HG03457 (cell line): Measurements from ENCODE around the gene DOK6.

ENCODE experiments used
- ATAC-seq: cut with Tn5 transposase; IDR thresholded peaks from one replicate; pipeline ENCODE4 v1.9.1; 2021; ENCODE audit warnings: moderate number of reproducible peaks; ENCODE audit not compliant: unreplicated experiment

Gene DOK6

GRCh38 chr18:69730664-69731063, 330.0 kb downstream of the DOK6 start:
- ATAC-seq, result no peak

- ATAC-seq, result no peak
These were observed 333.8 kb downstream of the DOK6 start for GRCh38 chr18:69734536-69734935.

GRCh38 chr18:69736730-69737129, 336.0 kb downstream of the DOK6 start:
- ATAC-seq, result no peak

GRCh38 chr18:69737851-69738250, 337.2 kb downstream of the DOK6 start:
- ATAC-seq, result no peak

GRCh38 chr18:69747388-69747787, 346.7 kb downstream of the DOK6 start:
- no peak for ATAC-seq

- no peak for ATAC-seq
These were observed 352.2 kb downstream of the DOK6 start for GRCh38 chr18:69752737-69753380.

- no peak for ATAC-seq
These were observed 353.4 kb downstream of the DOK6 start for GRCh38 chr18:69754108-69754507.

GRCh38 chr18:69755041-69755440, 354.4 kb downstream of the DOK6 start:
- ATAC-seq, result no peak

GRCh38 chr18:69755856-69756496, 355.3 kb downstream of the DOK6 start:
- ATAC-seq, result no peak

- ATAC-seq, result no peak
These were observed 357.0 kb downstream of the DOK6 start for GRCh38 chr18:69757733-69758132.

GRCh38 chr18:69758458-69758857, 357.8 kb downstream of the DOK6 start:
- ATAC-seq, result no peak

GRCh38 chr18:69759046-69759445, 358.4 kb downstream of the DOK6 start:
- ATAC-seq, result no peak

- ATAC-seq, result no peak
These were observed 362.3 kb downstream of the DOK6 start for GRCh38 chr18:69763002-69763401.

- ATAC-seq, result no peak
These were observed 363.1 kb downstream of the DOK6 start for GRCh38 chr18:69763821-69764220.

- ATAC-seq, result no peak
These were observed 369.6 kb downstream of the DOK6 start for GRCh38 chr18:69770238-69770637.

- no peak for ATAC-seq
These were observed 374.1 kb downstream of the DOK6 start for GRCh38 chr18:69774831-69775230.

- no peak for ATAC-seq
These were observed 376.6 kb downstream of the DOK6 start for GRCh38 chr18:69777248-69777647.

GRCh38 chr18:69778680-69779079, 378.0 kb downstream of the DOK6 start:
- no peak for ATAC-seq

GRCh38 chr18:69780851-69781250, 380.2 kb downstream of the DOK6 start:
- ATAC-seq, result no peak

- ATAC-seq, result no peak
These were observed 384.1 kb downstream of the DOK6 start for GRCh38 chr18:69784815-69785214.

- ATAC-seq, result no peak
These were observed 384.8 kb downstream of the DOK6 start for GRCh38 chr18:69785466-69785865.

- no peak for ATAC-seq
These were observed 385.7 kb downstream of the DOK6 start for GRCh38 chr18:69786427-69786826.
